CD4-positive, alpha-beta T cell treated with Interleukin-15 for 4 hours (primary cell): ENCODE measurements around the gene ASB2.

Experiments
- DNase-seq: peaks from one replicate; pipeline ENCODE4 v3.0.0-alpha.2; 2020; ENCODE audit warnings: low spot score

ASB2 gene

DNA sequence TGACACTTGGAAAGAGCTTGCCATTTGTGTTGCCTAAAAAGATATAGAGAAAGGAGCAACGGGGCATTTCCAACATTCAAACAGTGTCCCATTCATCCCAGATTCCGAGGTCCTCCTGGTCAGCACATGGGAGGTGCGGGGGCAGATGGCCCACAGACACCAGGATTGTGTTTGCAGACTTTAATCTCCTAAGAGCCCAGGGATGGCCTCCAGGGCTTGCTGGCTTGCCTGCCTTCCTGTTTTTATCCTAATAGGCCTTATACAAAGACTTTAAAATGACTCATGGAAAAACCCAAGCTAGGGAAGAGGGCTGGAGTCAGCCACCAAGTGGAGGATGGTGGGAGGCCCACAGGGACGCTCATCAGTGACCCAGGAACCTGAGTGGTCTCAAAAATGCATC is 70.7 kb downstream of the ASB2 start:
- DNase-seq: no peak

DNA sequence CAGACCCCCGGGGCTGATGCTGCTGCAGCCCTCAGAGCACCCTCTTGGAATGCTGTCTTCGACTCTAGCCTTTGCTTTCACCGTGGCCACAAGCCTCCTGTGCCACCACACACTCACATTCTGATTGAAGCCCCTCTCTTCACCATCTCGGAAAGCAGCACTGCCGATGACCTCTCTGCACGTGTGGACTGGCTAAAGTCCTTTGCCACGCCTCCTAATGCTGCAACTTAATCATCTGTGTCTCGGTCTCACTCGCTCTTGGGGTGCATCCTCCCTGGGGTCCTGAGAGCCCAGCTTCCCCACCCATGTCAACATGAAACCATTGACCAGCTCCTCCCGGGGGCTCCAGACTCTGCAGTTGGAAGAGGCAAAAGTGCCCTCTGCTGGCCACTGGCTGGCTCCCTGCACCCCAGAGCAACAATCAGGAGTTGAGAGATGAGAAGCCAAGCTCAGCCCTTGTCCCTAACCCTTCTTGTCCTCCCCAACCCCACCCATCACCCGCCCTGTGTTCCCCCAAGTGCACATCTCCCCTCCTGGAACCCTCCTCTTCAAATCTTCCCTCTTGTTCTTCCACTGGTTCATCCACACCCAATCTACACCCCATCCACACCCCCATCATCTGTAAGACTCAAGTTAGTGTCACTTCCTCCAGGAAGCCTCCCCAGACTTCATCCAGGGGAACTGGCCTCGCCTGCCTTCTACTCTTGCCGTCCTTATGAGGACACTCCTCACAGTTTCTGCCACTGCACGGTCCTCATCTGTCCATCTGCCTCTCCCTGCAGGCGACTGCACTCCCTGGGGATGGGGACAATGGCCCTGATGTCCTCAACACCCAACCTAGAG is 72.8 kb downstream of the ASB2 start:
- no peak for DNase-seq

DNA sequence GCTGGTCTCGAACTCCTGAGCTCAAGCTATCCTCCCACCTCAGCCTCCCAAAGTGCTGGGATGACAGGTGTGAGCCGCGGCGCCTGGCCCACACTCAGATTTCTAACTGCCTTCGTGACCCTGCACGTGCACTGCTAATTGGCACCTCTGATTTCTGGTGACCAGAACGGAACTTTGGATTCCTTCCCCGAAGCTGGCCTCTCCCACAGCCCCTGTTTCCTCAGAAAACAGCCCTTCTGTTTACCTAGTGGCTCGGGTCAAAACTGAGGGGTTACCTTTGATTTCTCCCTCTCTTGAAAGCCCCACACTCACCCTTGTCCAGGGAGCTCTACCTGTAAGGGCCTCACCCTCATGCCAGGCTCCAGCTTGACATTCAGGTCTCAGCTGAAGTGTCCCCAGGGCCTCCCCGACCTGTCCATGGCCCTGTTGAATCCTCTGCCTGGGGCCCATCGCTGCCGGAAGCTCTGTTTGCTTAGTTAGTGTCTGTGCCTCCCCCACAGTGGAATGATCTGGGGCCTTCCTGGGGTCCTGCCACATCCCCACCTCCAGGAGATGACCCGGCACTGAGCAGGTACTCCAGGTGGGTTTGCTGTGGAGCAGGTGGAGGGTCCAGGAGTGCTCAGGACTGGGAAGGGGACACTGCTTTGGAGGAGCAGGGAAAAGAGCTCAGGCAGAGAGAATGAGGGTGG is 73.6 kb downstream of the ASB2 start:
- no peak for DNase-seq

GRCh38 chr14:93901813-93902212 is 74.6 kb downstream of the ASB2 start:
- no peak for DNase-seq

DNA sequence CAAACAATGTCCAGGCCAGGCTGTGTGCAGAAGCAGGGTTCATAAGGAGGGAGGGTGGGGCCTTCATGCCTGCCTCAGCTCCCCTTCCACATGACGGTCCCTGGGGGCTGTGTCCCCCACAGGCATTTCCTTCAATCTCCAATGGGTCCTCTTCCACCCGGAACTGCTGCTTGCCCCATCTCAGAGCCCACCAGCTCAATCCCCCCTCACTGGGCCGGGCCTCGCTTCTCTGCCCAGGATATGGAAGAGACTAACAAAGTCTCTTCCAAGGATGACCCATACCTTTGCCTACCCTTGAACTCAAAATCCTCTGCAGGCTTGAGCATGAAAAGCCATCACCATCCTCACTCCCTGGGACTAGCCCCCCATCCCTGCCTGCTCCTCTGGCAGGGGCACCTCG is 77.6 kb downstream of the ASB2 start:
- no peak for DNase-seq

DNA sequence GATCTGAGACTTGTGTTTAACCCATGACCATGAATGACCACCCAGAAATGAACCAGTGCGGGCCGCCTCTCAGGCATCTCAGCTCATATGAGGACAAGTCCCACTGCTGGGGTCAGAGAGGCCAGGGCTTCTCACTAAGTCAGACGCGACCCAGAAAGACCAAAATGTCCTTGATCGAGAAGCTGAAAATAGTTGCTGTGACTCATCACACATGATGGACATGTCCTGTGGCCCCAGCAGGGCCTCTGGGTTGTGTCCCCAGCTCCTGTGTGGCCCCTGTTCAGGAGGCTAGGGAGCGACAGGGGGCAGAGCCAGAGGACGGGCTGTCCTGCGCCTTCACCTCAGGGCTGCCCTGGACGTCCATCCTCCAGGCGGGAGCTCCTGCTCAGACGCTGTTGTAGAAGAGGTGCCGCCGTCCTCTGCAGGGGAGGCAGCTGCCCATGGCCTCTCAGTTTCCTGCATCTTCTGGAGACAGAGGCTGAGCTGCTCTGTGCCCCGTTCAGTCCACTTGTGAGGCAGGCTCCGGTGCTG is 78.2 kb downstream of the ASB2 start:
- no peak for DNase-seq

GRCh38 chr14:93897476-93897845 is 78.9 kb downstream of the ASB2 start:
- no peak for DNase-seq

DNA sequence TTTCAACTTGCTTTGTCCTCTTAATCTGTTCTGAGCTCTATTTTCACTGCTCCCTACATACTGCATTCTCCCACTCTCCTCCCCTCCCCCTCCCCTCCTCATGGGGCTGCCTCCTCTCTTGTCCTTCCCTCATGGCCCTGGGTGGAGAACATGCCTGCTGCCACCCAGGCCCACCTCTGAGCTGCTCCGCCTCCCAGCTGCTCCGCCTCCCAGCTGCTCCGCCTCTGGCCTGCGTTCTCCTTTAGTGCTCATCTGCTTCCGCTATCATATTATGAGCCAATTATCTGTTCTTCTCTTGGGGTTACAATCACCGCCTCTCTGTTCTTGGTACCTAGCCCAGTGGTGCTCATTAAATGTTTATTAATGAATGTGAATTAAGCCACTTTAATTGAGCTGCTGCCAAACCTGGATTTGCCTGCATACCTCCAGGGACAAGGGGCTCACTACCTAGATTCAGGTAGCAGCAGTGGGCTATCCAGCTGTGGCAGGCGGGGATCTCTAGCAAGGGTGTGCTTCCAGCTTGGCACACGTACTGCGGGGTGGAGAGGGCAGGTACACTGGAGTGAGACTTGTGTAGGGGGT is 81.3 kb downstream of the ASB2 start:
- no peak for DNase-seq

DNA sequence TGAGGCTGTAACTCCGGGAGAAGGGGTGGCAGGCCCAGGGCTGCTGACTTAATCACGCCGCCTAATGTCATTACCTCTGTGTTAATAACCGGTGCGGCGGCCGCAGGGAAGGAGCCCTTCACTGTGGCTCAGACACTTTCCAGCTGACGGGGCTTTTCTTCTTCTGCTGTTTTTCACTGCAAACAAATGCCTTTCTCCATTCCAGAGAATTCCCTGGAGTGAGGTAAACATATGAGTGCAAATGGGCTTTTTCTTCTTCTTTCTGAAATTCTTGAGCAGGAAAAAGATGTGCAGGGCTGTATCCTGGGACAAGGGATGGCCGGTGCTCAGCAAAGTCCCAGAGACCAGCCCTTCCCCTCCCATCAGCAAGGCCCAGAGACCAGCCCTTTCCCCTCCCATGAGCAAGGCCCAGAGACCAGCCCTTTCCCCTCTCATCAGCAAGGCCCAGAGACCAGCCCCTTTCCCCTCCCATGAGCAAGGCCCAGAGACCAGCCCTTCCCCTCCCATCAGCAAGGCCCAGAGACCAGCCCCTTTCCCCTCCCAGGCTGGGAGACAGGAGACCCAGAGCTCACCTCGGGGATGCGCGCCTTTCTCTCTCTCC is 82.6 kb downstream of the ASB2 start:
- no peak for DNase-seq

DNA sequence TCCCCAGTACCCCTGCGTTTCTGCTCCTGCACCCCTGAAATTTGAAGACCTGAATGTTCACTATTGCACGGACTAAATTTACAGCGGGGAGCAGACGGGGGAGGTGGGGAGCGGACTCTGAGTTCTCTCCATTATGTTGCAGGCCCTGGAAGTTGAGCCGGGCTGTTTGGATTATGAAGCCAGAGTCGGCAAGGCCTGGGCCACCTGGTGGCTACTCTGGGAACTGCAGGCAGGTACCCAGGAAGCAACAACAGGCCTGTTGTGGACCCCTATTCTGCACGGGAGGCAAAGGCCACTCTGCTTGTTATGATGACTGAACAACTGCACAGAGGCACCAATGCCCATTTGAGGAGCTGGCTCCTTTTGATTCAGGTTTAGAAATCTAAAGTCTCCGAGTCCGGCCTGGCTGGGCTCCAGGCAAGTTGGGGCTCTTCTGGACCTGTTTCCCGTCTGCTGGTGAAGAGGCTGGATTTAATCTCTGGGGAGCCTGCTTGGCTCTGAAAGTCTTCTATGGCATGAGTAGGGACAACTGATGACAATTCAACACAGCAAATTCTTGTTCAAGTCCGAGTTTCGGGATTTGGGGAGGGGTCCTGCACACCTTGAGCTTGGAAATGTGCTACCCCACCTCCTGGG is 83.3 kb downstream of the ASB2 start:
- DNase-seq: peak; percentile 62

DNA sequence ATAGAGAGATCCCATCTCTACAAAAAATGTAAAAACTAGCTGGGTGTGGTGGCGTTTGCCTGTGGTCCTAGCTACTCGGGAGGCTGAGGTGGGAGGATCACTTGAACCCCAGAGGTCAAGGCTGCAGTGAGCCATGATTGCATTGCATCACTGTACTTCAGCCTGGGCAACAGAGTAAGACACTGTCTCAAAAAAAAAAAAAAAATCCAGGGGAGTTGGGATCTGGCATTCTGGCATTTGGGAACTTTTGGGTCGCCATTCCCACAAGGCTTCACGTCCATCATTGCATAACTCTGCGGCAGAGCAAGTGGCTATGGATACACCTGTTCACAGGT is 83.9 kb downstream of the ASB2 start:
- no peak for DNase-seq

- no peak for DNase-seq
Measured at GRCh38 chr14:93891756-93892504, 84.4 kb downstream of the ASB2 start.

DNA sequence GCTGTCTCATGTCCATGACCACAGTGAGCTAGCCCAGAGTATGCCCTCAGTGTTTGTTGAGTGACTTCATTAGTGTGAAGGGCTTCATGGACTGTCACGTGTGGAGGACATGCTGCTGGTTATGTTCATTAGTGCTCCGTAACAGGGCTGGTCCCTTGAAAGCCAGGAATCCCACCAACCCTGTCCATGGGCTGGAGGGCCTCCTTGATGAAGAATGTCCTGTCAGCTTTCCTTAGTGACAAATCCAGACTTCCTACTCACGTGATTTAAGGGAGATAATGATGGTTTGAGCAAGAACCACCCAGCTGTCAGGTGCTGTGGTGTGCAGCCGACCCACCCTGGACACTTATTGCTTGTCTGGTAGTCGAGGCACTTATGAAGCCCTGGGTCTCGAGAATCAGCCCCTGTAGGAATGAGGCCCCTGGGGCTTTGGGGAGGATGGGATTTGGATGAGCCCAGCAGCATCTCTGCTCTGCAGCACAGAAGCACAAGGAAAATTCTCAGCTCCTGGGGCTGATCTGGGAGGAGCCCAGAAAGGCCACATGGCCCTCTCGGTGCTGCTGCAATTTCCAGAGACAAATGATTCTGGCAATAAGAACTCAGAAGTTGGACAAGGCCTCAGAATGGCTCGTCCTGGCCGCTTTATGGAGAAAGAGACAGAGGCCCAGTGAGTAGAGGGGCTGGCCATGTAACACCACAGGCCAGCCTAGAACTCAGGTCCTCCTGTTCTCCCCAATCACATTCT is 86.5 kb downstream of the ASB2 start:
- no peak for DNase-seq

- no peak for DNase-seq
Measured at GRCh38 chr14:93888995-93889394, 87.4 kb downstream of the ASB2 start.

DNA sequence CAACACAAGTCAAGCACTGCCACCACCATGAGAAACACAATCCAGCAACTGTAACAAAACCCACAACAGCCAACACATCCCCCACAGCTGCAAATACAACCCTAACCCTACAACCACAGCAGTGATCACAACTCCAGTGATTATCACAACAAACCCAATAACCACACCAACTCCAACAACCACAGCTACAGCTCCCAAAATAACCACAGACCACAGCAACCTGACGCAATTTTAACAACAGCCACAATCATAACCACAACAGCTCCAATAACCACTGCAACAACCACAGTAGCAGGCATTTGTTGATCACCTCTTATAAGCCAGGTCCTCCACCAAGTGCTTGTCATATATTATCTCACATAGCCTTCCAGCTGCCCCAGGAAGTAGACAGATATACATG is 91.4 kb downstream of the ASB2 start:
- DNase-seq: no peak
